Erythroblast (primary cell): Measurements from ENCODE around the gene ABCF2.

ENCODE experiments used
- GATA1 ChIP-seq: IDR thresholded peaks from 2 replicates; pipeline ENCODE4 v1.6.1; 2011; ENCODE audit warnings: low read depth, mild to moderate bottlenecking, control low read depth, low read length, moderate library complexity
- POLR2A ChIP-seq: IDR thresholded peaks from 2 replicates; pipeline ENCODE4 v1.6.1; 2011; ENCODE audit warnings: mild to moderate bottlenecking, low read length

DNA sequence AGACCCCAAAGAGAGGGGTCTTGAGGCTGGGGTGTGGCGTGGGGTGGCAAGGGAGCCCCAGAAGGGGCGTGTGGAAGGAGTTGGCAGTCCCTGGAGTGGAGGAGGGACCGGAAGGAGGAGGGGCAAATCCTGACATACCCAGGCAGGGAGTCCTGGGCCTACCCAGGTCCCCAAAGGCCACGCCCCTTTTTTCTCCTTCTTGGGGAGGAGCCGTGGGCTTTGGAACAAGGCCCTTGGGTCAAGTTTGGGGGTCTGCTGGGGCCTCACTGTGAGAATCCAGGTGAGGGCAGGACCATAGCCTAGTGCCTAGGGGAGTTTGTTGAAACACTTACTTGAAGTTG is 22.7 kb upstream of the ABCF2 start:
- TF ChIP-seq POLR2A = no peak
- no peak for TF ChIP-seq GATA1
